ENCODE data around the gene GDF15.
A peak's percentile ranks its signal among the peaks of the same experiment; 100 is the strongest.

The GDF15 gene

GRCh38 chr19:18385675-18386542 lies at the start of gene GDF15:
Gene GDF15 (plus strand): TSS chr19:18386158. CDS start chr19:18386190, 32 bp downstream.
- peak; percentile 77 for TF ChIP-seq CTCF (IDR thresholded peaks at IDR 0.05; ENCODE audit: low read depth, low read length)
- H3K4me3 ChIP-seq (ENCODE audit: low read depth, low read length) = peak within 1 kb of the TSS; percentile 74

- no peak for TF ChIP-seq CTCF (IDR thresholded peaks at IDR 0.05; ENCODE audit: low read depth, low read length)
- no peak overlapping the region for H3K4me3 ChIP-seq (ENCODE audit: low read depth, low read length)
Observed at GRCh38 chr19:18338541-18338940, 47.4 kb upstream of the GDF15 start.

GRCh38 chr19:18339723-18340122 lies 46.2 kb upstream of the GDF15 start:
- no peak for TF ChIP-seq CTCF (IDR thresholded peaks at IDR 0.05; ENCODE audit: low read depth, low read length)
- no peak overlapping the region for H3K4me3 ChIP-seq (ENCODE audit: low read depth, low read length)

- TF ChIP-seq CTCF (IDR thresholded peaks at IDR 0.05; ENCODE audit: low read depth, low read length) = no peak
- H3K4me3 ChIP-seq (ENCODE audit: low read depth, low read length) = peak within 1 kb of the TSS; percentile 84
Observed at GRCh38 chr19:18340190-18340989, 45.6 kb upstream of the GDF15 start, which contains the start of gene PGPEP1. Gene PGPEP1 (plus strand): TSS chr19:18340598. CDS start chr19:18340682, 84 bp downstream.

- TF ChIP-seq CTCF (IDR thresholded peaks at IDR 0.05; ENCODE audit: low read depth, low read length) = no peak
Observed at GRCh38 chr19:18340990-18341868, 44.7 kb upstream of the GDF15 start.

GRCh38 chr19:18342090-18342632 lies 43.8 kb upstream of the GDF15 start:
- H3K4me3 ChIP-seq (ENCODE audit: low read depth, low read length) = no peak overlapping the region
- no peak for TF ChIP-seq CTCF (IDR thresholded peaks at IDR 0.05; ENCODE audit: low read depth, low read length)

More at GRCh38 chr19:18340990-18341868, 44.7 kb upstream of the GDF15 start:
- peak overlapping the region; percentile 84 for H3K4me3 ChIP-seq (ENCODE audit: low read depth, low read length)

Measured in WI38 (cell line).